IPS-18a (cell line): ENCODE measurements around the gene HNF4A.

Source experiments
- H3K27ac ChIP-seq: one replicate; pipeline ENCODE4 v1.5.1; 2013; ENCODE audit warnings: low read length
- H3K27me3 ChIP-seq: one replicate; pipeline ENCODE4 v1.6.1; 2013; ENCODE audit warnings: mild to moderate bottlenecking, low read length; ENCODE audit not compliant: control insufficient read depth, insufficient read depth
- H3K36me3 ChIP-seq: one replicate; pipeline ENCODE4 v1.6.1; 2013; ENCODE audit warnings: low read depth, low read length; ENCODE audit not compliant: control insufficient read depth
- H3K4me1 ChIP-seq: one replicate; pipeline ENCODE4 v1.6.1; 2013; ENCODE audit warnings: low read depth, low read length; ENCODE audit not compliant: control insufficient read depth
- H3K4me3 ChIP-seq: one replicate; pipeline ENCODE4 v1.5.1; 2013; ENCODE audit warnings: low read length
- H3K9ac ChIP-seq: one replicate; pipeline ENCODE4 v1.6.1; 2013; ENCODE audit warnings: mild to moderate bottlenecking, low read length, moderate library complexity
- H3K9me3 ChIP-seq: one replicate; pipeline ENCODE4 v1.6.1; 2013; ENCODE audit warnings: low read depth, low read length; ENCODE audit not compliant: control insufficient read depth

The HNF4A gene

DNA sequence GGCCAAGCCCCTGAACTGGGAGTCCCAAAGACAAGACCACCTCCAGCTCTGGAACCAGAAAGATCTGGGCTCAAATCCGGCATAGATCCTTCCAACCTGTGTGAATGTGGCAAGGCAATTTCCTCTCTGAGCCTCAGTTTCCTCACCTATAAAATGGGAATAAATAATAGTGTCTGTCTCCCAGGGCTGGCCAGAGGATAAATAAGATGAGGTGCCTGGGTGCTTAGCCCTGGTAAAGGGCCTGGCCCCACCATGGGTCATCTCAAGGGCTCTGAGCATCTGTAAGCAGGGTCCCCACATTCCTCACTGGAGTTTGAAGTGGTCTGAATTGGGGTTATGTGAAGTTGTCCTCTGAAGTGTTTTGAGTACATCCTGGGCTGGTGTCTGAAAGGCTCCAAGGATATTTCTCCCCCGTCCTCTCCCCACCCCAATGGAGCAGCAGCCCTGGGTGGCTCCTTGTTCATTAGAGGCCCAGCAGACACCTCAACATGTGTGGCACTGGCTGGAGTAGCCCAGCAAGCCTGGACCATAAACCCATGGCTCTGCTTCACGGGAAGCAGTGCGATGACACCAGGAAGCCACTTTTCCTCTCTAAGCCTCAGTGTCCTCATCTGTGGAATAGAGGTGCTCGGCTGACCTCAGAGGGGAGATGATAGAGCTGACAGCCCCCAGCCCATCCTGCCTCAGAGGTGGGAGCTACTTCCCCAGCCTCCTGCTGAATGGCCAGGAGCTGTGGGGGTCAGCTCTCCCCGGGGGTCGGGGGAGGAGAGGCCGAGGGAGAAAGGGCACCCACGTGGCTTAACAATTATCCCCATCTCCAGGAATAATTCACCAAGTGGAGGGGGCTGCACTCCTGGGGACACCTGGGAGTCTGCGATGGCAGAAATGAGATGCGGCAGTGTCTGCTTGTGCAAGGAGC lies 48.0 kb downstream of the HNF4A start:
- Histone ChIP-seq H3K4me3 (no peak overlapping the region), H3K27me3 (no peaks in the 10 kb centered on the region), H3K9me3 (no peaks in the 10 kb centered on the region), H3K27ac (no peak overlapping the region), H3K4me1 (no peaks in the 10 kb centered on the region), H3K9ac (no peak overlapping the region), H3K36me3 (no peaks in the 10 kb centered on the region)

DNA sequence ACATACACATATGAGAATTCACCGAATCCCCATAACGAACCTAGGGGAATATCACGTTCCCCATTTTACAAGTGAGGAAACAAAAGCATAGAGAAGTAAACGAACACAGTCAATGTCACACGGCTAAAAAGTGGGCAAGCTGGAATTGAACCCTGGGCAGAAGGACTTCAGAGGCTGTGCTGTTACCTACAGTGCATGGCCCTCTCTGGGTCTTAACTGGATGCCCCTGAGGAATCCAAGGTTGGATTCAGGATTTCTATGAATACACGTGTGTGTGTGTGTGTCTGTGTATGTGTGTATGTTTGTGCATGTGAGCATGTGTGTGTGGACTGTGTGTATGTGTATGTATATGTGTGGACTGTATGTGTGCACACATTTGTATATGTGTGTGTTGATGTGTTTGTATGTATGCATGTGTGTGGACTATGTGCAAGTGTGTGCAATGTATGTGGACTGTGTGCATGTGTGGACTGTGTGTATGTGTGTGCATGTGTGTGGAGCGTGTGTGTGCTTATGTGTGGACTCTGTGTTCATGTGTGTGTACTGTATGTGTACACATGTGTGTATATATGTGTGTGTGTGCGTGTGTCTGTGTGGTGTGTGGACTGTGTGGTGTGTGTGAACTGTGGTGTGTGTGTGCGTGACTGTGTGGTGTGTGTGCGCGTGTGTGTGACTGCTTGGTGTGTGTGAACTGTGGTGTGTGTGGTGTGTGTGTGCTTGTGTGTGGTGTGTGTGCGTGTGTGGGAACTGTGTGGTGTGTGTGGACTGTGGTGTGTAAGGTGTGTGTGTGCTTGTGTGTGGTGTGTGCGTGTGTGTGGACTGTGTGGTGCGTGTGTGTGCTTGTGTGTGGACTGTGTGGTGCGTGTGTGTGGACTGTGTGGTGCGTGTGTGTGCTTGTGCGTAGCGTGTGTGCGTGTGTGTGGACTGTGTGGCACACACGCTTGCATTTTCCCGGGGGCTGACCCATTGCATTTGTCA lies 49.0 kb downstream of the HNF4A start:
- H3K4me1 ChIP-seq, result no peaks in the 10 kb centered on the region
- no peaks in the 10 kb centered on the region for H3K36me3 ChIP-seq
- no peaks in the 10 kb centered on the region for H3K27me3 ChIP-seq
- no peak overlapping the region for H3K9ac ChIP-seq
- H3K27ac ChIP-seq, result no peak overlapping the region
- H3K4me3 ChIP-seq, result no peak overlapping the region
- no peaks in the 10 kb centered on the region for H3K9me3 ChIP-seq

DNA sequence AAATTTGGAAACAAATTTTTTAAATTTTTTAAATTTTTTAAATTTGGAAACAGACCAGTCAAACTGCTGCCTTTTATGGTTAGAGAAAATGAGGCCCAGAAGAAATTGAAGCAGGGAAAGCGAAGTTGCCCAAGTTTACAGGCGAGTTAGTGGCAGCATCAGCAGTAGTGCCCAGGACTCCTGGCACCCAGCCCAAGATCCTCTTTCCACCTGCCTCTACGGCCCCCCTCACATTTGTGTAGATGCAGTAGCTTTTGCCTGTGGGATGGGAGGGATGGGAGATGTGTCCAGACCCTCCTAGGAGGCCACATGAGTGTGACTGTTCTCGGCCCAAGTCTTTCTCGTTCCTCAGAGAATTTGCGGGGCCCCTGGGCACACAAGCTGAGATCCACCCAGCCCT lies 49.8 kb downstream of the HNF4A start:
- Histone ChIP-seq H3K36me3 (no peaks in the 10 kb centered on the region), H3K9ac (no peak overlapping the region), H3K4me1 (no peaks in the 10 kb centered on the region), H3K27ac (no peak overlapping the region), H3K9me3 (no peaks in the 10 kb centered on the region), H3K27me3 (no peaks in the 10 kb centered on the region), H3K4me3 (no peak overlapping the region)

DNA sequence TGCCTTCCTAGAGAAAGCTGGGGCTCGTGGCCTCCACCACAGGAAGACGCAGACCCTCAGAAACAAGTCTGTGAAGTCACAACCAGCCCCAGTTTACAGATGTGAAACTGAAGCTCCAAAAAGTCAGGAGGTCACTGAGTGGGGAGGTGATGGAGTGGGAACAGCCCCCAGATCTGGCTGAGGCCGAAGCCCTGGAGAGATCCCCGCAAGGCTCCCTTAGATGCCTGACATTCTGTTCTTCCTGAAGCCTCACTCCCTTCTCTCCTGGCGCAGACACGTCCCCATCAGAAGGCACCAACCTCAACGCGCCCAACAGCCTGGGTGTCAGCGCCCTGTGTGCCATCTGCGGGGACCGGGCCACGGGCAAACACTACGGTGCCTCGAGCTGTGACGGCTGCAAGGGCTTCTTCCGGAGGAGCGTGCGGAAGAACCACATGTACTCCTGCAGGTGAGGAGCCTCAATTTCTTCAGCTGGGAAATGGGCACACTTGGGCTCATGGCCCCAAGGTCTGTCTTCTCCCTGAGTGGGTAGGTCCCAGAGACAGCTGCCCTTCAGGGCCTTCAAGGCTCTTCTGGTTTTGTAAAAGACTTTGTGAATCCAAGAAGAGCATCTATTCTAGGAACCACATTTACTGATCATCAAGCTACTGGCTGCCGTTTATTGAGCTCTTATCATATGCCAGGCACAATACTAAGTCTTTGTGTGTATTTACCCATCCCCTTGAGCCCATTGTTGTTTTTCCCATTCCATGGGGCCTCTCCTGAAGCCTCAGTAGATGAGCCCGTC lies 50.5 kb downstream of the HNF4A start:
- Histone ChIP-seq H3K9me3 (no peaks in the 10 kb centered on the region), H3K4me1 (no peaks in the 10 kb centered on the region), H3K36me3 (no peaks in the 10 kb centered on the region), H3K4me3 (no peak overlapping the region), H3K27me3 (no peaks in the 10 kb centered on the region), H3K9ac (no peak overlapping the region), H3K27ac (no peak overlapping the region)

DNA sequence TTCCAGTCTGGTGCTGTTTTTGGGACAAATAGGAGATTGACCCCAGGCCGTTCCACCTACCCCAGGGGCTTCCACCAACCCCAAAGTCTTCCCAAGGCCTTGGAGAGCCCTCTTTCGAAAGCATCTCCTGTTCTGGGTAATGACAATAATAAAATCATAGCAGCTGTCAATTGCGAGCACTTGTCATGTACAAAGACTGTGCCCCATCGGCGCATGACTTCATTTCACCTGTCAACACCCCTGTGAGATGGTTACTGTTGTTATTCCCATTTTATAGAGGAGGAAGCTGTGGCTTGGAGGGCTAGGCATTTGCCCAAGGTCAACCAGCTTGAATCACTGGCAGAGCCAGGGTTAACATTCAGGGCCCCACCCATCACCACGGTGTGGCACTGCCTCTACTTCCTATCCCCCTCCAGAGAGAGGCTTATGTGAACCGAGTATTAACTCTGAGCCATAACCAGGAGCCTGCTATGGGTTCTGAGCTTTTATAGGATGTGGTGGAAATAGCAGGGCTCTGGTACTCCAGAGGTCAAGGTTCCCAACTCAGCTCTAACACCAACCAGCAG lies 51.2 kb downstream of the HNF4A start:
- H3K9ac ChIP-seq, result no peak overlapping the region
- no peak overlapping the region for H3K4me3 ChIP-seq
- no peaks in the 10 kb centered on the region for H3K9me3 ChIP-seq
- no peak overlapping the region for H3K27ac ChIP-seq
- H3K27me3 ChIP-seq, result no peaks in the 10 kb centered on the region
- H3K36me3 ChIP-seq, result no peaks in the 10 kb centered on the region
- no peaks in the 10 kb centered on the region for H3K4me1 ChIP-seq

DNA sequence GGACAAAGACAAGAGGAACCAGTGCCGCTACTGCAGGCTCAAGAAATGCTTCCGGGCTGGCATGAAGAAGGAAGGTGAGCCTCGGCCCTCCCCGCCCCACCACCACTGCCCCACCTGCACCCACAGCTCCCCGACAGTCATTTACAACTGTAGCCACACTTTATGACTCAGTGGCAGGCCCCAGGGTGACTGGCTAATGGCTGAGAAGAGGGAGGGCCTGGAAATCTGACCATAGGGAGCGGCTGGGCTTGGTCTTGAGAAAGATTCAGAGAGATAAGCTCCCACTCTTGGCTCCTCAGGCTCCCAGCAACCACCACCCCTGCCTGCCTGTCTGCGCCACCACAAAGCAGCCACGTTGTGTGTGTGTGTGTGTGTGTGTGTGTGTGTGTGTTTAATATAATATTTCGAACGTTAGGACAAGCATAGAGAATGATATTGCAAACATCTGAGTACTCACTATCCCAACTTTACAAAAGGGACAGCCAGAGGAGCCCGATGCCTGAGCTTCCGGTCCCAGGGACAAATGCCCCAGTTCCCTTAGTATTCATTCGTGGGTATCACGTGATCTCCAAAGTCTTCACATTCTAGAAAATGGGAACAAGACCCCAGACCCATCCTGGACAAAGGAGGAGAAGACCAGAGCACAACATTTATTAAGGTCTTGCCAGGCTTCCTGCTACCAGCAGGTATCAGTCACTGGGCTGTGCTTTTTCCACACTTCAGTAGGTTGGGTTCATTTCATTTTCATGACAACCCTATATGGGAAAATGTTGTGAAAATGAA lies 52.1 kb downstream of the HNF4A start:
- no peak overlapping the region for H3K4me3 ChIP-seq
- H3K27ac ChIP-seq, result no peak overlapping the region
- no peaks in the 10 kb centered on the region for H3K27me3 ChIP-seq
- H3K4me1 ChIP-seq, result no peaks in the 10 kb centered on the region
- no peaks in the 10 kb centered on the region for H3K36me3 ChIP-seq
- H3K9ac ChIP-seq, result no peak overlapping the region
- H3K9me3 ChIP-seq, result no peaks in the 10 kb centered on the region

DNA sequence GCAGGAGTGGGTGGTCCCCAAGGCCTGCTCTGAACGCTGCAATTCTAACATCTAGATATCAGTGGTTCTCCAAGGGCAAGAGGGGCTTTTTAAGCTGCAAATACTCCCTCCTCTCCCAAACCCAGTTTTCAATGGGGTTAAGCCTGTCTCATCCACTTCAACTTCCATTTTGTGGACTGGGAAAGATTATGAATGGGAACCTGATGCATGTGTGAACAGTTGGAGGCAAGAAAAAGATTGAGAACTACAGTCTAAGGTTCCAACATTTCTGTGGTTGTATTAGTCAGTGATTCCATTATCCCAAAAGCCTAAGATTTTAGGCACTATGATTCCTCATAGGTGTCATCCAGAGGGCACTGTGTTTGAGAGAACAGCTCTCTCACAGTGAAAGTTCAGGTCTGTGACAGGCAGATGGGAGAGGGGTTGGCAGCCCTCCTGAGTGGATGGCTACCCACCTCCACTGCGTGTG lies 53.7 kb downstream of the HNF4A start:
- Histone ChIP-seq H3K9ac (no peak overlapping the region), H3K4me3 (no peak overlapping the region), H3K27ac (no peak overlapping the region)

DNA sequence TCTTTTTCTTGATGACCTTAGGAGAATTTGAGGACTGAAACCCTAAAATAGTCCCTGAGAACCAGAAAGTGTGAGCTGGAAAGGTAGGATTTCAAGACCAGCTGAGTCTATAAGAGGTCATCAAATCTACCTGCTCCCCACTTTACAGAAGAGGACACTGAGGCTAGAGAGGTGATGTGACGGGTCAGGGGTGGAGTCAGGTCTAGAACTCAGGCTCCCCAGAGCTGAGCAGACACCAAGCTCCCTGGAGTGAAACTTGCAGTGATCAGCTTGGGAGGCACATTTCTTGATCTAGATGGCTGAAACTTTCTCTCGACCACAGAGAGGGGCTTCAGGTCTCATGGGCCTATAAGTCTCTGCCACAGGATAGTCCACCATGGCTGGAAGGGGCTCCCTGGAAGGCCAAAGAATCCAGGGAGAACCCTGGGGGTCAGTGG lies 55.1 kb downstream of the HNF4A start:
- Histone ChIP-seq H3K4me1 (no peaks in the 10 kb centered on the region), H3K27me3 (no peaks in the 10 kb centered on the region), H3K36me3 (no peaks in the 10 kb centered on the region), H3K9ac (no peak overlapping the region), H3K27ac (no peak overlapping the region), H3K4me3 (no peak overlapping the region), H3K9me3 (no peaks in the 10 kb centered on the region)

More for the DNA sequence above, 53.7 kb downstream of the HNF4A start:
- Histone ChIP-seq H3K36me3 (no peaks in the 10 kb centered on the region), H3K4me1 (no peaks in the 10 kb centered on the region), H3K9me3 (no peaks in the 10 kb centered on the region), H3K27me3 (no peaks in the 10 kb centered on the region)

DNA sequence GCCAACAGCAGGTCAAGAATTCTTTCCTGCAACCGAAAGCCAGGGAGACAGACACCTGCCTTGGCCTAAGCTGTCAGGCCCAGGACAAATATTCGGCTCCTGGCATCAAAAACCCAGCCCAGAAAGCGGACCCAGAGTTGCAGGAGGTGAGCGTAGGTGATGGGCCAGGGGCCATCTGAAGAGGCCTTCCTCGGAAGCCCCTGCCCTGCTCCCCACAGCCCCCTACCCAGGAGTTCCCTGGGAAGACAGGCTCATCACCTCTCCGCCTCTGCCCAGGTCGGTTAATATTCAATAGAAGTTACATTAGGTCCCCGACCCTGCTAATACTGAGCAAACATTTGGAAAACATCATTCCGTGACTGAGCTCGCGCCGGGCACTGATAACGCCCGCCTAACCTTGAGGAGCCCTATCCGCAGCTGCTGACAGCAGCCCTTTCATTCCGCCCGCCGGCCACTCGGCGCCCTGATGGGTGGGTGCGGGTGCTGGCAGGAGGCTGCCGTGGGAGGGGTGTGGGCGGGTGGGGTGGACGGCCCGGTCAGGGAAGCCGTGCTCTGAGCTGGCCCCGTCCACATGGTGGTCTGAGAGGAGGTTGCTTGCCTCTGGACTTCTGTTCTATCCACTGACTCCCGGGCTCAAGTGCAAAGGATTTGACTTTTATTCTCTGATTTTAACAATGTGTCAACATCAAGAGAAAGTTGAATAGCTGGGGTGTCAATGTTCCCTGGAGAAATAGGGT lies 55.7 kb downstream of the HNF4A start:
- no peaks in the 10 kb centered on the region for H3K36me3 ChIP-seq
- no peak overlapping the region for H3K9ac ChIP-seq
- no peak overlapping the region for H3K4me3 ChIP-seq
- H3K4me1 ChIP-seq, result no peaks in the 10 kb centered on the region
- no peaks in the 10 kb centered on the region for H3K27me3 ChIP-seq
- no peaks in the 10 kb centered on the region for H3K9me3 ChIP-seq
- no peak overlapping the region for H3K27ac ChIP-seq
